Fibroblast of the conjunctiva (primary cell): ENCODE measurements around the gene SFT2D3.
"Not testable (repeated sequence)": the region's sequence is repeated elsewhere in the genome, so short reads cannot be mapped to it uniquely, and the experiment has no call there.

Experiments used
- DNase-seq: peaks from one replicate; pipeline ENCODE4 v3.0.0-alpha.2; 2010; ENCODE audit warnings: low read depth

The SFT2D3 gene

GRCh38 chr2:127749537-127749936 lies 48.2 kb downstream of the SFT2D3 start:
- not testable (repeated sequence) for DNase-seq

DNA sequence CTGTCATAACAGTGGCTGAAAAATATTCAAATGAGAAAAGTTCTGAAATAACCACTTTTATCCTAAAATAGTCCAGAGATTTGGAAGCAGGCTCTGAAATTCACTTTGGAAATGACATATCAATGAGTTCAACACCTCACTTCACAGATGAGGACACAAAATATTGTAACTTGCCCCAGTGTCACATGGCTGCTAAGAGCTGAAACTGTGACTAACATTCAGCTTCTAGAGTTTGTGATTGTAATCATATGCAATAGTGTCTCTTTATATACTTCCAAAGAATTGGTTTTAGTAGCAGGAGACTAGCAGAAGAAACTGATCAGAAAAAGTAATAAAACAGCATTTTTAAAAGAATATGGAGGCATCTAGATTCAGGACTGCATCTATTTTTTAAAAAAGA lies 52.1 kb downstream of the SFT2D3 start:
- no peak for DNase-seq

DNA sequence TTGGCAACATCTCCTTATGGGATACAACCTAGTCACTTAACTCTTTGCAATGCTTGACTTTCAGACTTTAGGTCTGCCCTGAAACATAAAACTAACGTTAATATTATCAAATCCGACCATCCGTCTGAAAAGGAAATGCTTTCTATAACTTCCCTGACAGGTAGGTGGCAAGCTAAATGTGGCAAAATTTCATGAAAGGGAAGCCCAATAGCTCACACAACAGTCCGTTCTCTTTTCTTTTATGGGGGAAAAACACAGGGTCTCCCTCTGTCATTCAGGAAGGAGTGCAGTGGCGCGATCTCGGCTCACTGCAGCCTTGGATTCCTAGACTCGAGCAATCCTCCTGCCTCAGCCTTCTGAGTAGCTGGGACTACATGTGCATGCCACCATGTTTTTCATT lies 52.9 kb downstream of the SFT2D3 start:
- no peak for DNase-seq
